HG03139 (cell line): ENCODE data around the gene HCRTR1.

ENCODE experiments used
- ATAC-seq: cut with Tn5 transposase; IDR thresholded peaks from one replicate; pipeline ENCODE4 v1.9.1; 2021; ENCODE audit not compliant: unreplicated experiment

HCRTR1 gene

DNA sequence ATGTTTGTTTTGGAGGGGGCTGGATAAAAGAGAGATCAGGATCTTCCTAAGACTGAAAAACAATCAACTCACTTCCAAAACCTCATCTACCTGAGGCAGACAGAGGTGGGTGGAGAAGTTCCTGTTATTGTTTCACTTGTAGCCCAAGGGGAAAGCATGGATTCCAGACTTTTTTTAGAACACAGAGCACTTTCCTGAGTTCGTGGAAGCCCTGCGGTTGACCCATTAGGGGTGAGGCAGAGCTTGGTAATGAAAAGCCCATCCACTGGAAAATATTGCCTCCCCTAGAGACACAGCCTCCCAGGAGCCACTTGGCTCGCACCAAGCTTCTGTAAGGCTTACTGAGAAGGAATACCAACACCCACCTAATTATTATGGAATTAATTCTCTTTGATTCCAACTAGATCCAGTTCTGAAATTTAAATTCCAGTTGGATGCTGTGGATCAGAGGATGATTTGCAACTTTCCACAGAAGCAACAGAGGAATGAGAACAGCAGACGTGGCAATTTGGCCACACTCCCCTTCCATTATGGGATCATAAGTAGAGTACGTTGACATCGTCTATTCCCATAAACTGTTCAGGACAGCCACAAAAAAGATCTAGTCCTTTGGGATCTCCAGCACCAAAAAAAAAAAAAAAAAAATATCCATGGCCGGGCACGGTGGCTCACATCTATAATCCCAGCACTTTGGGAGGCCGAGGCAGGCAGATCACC lies 31.3 kb downstream of the HCRTR1 start:
- no peak for ATAC-seq

DNA sequence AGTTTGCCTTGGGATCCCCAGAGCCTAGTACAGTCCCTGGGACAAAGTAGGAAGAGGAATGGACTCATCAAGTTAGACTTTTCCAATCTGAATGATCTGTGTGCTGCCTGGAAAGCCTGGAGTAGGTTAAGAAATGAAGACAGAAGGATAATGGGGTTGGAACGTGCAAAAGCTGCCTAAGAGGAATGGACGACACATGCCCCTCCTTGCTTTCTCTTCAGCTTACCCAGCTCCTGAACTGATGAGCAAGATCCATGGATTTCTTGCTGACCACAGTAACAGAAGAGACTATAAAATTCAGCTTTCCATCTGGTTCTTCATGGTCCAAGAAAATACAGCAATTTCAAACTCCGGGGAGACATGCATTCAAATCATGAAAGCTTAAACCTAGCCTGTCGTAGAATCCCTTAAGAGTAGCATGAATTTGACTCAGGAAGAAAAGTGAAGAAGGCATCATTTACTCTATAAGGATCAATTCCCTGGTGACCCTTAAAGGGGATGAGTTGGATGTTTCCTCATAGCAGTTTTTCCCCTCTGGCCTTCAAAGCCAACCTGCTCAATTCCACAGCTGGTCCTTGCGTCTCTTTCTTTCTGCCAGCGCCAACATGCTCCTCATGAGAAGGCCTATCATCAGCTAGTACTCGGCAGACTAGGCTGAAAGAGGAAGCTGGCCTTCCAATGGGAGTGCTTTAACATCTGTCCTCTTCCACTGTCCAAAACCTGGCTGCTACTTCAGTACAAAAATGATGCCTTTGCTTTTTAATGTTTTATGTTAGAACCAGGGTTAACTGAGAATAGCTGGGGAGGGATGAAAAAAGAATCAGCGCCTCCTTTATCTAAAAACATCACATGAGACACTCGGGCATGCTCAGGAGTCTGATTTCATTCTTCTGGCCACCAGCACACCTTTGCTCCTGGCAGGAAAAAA lies 32.9 kb downstream of the HCRTR1 start:
- ATAC-seq = no peak

DNA sequence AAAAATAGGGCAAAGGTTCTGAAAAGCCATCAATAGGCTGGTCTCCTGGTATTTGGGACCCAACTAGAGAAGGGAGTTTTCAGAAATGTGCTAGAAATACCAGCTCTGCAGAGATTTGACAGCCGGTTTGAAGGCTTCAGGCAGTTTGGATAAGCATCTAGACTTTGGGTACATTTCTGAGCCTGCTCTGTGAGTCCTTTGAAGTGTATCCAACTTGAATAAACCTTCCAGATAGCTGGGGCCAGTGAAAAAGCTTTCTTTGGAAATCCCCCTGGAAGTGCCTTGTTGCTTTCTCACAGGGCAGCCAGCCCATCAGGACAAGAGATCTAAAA lies 33.6 kb downstream of the HCRTR1 start:
- no peak for ATAC-seq

DNA sequence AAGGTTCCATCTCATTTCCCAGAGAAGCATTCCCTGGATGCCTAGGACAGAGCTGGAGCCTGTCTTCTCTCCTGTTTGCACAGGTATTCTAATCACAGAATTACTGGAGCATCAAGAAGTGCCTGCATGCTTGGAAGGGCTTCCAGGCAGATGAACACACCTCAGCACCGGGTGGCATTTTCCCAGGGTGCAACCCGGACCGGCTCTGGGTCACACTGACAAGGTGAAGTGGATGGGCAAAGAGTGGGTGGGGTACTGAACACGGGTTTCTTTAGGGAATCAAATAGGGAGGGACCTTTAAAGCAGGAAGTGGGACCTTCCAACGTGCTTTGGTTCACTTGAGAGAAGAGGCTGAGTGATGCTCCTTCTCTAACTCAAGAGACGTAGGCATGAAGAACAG lies 34.3 kb downstream of the HCRTR1 start:
- ATAC-seq = no peak

DNA sequence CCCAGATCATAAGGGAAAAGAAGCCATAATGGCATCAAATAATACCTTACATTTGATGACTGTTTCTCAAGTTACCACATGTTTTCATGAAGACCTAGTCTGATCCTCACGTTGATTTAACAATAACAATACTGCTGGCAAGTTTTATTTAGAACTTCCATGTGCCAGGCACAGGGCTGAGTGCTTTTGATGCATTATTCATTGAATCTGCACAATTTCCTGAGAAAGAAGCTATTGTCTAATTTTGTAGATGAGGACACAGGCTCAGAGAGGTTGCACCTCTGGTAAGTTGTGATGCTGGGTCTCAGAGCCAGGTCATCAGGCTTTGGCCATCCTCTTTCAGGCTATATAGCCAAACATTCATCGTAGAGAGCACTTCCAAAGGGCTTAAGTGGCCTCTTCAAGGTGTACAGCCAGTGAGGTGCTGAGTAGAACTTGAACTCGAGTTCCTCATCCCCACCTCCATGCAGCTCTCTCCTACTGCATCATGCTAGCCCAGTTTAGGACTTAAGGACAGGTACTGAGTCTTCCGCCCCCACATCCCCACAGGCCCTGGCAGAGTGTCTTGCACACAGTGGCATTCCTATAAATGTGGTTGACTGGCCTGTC lies 35.5 kb downstream of the HCRTR1 start:
- ATAC-seq = no peak

DNA sequence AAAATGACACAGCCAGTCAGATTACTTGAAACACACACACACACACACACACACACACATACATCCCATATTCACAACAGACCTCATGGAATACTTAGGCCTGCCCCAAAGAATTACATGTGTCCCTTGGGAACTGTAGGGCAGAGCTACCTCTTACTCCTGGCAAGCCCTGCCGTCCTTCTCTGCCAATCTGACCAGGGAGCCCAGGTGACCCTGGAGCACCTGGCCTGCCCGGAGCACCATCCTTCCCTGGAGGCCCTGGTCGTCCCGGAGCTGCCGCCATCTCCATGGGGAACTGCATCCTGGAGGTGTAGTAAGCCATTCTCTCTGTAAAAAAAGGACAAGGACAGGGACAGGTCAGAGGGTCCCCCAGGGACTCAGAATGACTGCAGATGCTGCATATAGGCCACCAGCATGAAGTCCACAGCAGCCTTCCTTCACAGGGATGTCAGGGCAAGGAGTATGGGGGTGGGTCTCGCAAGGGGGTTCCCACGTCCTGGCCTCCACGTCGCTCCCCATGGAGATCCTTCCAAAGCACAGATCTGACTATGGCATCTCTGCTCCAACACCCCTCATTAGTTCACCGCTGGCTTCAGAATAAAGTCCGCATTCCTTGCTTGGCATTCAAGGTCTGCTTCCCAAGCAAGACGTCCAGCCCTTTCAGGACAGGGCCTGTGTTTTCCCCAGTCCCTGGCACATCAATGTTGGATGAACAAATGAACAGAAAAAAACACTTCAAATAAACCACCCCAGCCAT lies 36.4 kb downstream of the HCRTR1 start:
- ATAC-seq = no peak

DNA sequence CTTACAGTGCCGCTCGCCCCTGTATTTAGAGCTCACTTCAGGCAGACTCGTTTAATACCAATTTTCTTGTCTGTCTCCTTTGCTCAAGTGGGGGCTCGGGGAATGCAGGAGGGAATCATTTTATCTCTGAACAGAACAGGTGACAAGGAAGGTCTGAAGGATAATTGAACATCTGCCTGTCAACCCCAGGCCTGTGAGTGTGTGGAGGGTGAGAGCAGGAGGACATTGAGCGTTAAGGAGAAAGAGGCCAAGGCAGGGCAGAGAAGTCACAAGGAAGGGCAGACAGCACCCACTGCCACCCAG lies 36.9 kb downstream of the HCRTR1 start:
- ATAC-seq = no peak

DNA sequence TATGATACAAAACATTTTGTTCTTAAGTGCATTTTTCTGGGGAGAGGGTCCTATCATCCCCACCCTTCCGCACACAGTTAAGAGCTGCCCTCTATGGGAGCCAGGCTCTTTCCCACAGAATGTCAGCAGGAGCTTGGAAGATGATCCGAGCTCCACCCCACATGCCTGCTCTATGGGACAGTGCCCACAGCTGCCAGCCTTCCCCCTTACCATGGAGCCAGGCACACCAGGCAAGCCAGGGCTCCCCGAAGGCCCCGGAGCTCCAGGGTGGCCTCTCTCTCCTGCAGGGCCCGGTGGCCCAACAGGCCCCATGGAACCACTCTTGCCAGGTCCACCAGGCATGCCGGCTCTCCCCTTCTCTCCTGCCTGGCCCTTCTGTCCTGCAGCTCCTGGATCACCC lies 37.6 kb downstream of the HCRTR1 start:
- ATAC-seq = no peak

DNA sequence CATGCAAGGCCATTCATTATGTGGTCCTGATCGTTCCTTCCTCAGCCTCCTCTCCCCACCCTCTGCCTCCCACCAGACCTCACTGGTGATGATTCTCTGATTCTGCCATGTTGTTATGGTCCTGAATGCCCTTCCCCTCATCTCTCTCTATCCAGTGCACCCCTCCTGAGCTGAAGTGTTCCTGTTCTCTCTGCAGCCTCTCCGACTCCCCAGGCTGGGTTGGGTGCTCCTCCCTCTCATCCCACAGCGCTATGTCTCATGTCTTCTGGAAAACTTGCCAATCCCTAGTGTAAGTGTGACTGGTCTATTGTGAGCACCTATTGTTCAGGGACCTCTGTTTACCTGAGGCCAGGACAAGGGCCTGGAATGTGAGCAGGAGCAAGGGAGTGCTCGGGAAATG lies 38.3 kb downstream of the HCRTR1 start:
- no peak for ATAC-seq

DNA sequence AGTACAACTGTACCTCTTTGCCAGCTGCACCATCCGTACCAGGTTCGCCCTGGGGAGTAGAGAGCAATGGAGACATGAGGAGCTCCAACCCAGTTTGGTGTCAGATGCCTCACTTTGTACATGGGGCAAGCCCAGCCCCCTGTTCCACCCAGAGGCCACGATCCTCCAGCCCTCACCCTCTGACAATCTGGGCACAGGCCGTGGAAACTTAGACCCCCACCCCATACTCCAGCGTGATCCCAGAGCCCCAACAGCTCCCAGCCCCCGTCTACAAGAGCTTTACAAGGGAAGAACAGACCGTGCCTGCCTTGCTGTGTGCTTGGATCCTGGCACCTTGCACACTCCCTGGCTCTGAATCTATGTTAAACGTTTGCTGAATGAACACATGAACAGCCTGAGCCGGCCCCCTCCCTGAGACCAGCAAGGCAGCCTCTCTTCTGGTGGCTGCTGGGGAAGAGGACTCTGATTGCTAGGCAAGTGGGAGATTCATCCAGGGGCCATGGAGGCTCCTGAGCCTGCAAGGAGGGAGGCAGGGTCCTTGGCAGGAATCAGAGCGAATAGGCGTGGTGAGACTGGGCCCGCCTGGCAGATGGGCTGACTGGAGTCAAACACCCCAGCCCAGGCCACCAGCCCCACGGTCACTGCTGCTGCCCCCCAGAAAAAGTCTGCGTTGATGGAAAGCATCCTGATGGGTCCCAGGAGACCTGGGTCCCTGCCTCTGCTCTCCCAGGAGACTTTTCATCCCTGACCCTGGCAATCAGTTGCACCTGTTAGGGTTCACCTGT lies 39.7 kb downstream of the HCRTR1 start:
- ATAC-seq = no peak

DNA sequence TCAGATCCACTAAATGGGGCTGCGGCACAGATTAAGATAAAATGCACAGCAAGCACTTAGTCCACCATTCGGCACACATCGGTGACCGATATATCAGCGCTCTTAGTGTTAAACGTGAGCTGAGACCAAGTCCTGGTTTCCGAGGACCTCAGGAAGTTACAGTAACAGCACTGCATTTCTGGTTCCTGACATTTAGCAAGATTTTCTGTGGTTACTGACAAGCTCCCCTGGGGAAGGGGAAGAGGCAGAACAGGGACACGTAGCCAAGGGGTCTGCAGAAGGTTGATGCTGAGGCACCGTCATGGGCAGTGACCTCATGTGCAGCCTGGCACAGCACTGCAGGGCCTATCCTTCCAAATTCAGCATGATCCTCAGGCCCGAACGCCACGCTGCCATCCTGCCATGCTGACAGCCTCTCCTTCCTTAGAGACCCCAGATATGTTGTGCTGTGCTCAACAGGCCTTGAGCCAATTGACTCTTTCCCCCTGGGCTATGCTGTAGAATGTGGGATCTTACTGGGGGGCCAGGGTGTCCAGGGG lies 40.6 kb downstream of the HCRTR1 start:
- no peak for ATAC-seq

DNA sequence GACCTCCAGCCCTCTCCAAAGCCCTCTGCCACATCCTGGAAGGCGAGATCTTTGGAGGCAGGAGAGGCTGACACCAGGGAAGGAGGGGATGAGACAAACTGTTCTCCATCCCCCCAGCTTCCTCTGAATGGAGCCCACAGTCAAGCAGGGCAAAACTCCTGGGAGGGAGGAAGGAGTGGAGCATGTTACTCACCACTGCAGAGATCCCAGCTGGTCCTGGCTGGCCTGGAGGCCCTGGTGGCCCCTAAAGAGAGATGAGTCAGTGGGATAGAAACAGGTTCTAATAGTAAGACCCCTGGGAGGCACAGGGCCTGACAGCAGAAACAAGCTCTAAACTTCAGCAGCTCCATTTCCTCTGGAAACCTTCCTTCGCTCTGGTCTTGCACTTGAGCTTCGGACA lies 41.2 kb downstream of the HCRTR1 start:
- ATAC-seq = no peak

DNA sequence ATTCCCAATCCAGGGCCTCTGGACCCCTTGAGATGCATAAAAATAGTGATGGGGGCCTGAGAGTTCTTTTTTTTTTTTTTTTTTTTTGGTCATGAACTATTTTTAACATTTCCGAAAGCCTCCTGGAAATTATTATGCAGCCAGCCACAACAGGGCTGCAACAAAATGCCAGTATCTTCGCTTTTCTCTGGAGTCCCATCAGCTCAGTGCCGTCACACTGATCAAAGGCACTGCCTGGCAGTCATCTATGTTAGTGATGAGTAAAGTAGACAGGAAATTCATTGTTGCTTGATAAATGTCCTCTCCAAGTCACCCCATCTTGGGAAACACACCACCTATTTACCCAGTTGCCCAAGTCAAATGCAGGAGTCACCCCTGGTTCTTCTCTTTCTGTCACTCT lies 42.4 kb downstream of the HCRTR1 start:
- no peak for ATAC-seq

DNA sequence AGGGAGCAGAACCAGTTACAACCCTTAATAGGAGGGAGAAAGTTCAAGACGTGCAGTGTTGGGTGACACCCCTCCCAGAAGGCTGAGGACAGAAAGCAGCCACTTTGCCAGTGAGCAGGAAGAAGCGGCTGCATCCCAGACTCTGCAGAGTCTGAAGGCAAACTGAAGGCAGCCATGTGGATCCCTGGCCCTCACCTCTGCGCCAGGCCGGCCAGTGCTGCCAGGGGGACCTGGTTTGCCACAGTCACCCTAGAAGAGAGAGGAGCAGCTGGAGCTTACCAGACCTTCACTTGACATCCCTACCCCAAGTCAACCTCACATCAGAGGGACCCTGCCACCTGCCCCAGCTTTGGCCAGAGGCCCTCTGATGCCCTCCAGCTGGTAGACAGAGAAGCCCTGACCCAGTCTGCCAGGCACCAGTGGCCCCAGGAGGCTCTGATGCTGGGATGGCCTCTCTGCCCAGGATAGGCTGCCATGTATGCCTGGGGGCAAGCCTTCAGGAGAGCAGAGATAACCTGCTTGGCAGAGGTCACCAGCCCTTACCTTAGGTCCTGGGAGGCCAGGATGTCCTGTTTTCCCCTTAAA lies 43.5 kb downstream of the HCRTR1 start:
- ATAC-seq = no peak

DNA sequence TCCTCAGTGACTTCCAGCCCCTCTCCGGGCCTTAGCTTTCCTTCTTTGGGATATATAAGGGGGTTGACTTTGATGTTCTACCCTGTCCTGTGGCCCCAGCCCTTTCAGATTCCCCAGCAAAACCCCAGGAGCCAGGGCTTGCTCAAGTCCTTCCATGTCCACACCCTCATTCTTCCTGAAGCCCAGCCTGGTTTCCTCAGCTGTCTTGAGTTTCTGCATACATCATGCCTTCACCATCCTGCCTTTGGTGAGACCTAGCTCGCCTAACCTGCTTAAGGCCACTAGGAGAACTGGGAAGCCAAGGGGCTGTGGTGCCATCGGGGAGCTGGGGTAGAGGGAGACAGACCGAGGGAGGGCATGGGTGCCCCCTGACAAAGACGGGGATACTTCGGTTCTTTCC lies 44.4 kb downstream of the HCRTR1 start:
- ATAC-seq = no peak

DNA sequence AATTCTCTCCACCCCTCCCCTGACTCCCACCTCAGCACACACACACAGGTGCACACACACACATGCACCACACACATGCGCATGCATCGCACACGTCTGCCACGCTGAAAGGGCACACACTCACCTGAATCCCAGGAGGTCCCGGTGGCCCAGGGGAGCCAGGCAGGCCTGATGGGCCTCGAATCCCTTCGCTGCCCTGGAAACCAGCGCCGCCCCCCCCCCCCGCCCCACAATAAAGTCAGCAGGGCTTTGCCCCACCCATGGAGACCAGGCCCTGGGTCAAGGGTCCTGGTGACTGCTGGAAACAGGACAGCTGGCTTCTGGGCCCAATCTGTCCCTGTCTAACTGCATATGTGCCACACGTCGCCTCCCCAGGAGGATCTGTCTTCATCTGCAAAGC lies 45.0 kb downstream of the HCRTR1 start:
- ATAC-seq = no peak

DNA sequence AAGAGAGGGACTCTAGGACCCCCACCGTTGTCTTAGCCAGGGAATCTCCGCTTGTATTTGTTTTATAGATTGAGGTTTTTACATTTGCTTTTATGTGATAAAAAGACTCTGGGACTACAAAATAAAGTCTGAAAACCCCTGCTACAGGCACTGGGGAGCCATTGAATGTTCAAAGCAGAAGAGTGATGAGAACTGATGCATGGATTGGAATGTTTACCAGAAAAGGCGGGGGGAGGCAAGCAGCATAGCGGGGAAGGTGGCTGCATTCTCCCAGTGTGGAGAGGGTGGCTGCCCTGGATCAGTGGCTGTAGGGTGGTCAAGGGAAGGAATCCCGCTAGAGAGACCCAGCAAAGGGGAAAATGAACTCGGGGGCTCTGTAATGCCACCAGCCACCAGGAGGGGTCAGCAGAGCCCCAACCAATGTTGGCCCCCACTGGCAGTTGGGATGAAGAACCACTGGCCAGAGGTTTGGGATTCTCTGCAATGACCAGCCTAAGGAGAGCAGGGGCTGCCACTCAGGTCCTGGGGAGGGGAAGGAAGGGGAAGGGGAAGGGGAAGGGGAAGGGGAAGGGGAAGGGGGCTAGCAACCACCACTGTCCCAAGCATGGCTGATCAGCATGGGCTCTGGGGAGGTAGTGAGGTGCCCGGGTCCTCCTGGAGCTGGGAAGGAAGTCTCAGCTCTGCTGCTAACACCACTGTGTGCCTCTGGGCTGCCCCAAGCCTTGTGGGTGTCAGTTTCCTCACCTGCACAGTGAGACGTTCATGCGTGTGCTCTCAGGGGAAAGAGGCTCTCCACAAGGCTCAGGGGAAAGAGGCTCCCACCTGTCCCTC lies 46.3 kb downstream of the HCRTR1 start:
- no peak for ATAC-seq

DNA sequence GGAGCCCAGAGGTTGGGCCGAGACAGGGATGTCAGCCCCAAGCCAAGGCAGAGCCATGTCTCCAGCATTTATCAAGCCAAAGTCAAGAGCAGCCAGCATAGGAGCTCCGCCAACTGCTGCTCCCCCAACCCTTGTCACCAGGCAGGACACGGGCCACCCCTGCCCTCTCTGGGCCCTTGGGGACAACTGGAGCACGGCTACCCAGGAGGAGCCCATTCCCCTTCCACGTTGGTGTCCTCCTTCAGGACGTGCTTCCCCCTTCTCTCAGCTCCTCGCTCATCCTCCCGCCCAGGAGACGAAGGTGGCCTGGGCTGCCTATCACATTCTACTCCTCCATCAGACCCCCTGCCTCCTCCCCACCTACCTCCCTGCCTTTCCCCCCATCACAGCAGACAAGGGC lies 47.0 kb downstream of the HCRTR1 start:
- no peak for ATAC-seq

DNA sequence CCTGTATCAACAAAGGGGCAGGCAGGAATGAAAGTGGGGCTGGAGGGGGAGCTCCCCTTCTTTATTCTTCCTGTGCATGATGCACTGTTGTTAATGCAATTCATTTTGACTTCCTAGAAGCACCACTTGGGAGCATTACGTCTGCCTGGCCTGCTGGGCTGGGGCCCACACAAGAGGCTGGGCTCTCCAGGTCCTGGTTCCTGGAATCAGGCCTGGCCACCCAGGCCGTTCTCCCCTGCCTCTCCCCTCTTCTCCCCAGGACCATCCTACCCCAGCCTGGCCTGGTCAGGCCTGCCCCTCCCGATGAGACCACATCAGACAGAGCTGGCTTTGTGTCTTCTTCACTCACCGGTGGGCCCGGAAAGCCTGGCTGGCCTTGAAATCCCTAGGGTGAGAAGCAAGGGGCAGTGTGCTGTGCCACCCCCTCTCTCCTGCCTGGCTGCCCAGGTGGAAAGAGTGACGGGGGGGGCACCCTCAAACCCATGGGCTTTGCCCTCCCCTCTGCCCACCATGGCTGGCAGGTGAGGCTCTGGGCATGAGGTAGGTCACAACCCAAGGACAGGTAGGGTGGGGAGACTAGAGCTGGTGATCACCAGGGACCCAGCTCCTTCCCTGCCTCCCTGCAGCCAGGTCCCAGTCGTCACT lies 47.9 kb downstream of the HCRTR1 start:
- ATAC-seq = no peak
